Mammary epithelial cell (primary cell): ENCODE results near the gene KDM4B.

ENCODE experiments used
- EZH2 ChIP-seq: IDR thresholded peaks from 2 replicates; pipeline ENCODE4 v1.6.1; 2012; ENCODE audit warnings: low read length, inconsistent platforms, borderline replicate concordance
- TF ChIP-seq, protein P1 (sequence below), 2 donors: IDR thresholded peaks in 1 of 2; conservative IDR thresholded peaks in 1 of 2; 2 replicates each; pipeline ENCODE4 v1.5.1; 2011 to 2012; ENCODE audit warnings: inconsistent platforms in 2 of 2, low read length in 2 of 2, mild to moderate bottlenecking in 2 of 2, control low read depth in 1 of 2, low read depth in 1 of 2; ENCODE audit not compliant: insufficient read depth in 1 of 2; ENCODE audit errors: extremely low read depth in 1 of 2

DNA sequence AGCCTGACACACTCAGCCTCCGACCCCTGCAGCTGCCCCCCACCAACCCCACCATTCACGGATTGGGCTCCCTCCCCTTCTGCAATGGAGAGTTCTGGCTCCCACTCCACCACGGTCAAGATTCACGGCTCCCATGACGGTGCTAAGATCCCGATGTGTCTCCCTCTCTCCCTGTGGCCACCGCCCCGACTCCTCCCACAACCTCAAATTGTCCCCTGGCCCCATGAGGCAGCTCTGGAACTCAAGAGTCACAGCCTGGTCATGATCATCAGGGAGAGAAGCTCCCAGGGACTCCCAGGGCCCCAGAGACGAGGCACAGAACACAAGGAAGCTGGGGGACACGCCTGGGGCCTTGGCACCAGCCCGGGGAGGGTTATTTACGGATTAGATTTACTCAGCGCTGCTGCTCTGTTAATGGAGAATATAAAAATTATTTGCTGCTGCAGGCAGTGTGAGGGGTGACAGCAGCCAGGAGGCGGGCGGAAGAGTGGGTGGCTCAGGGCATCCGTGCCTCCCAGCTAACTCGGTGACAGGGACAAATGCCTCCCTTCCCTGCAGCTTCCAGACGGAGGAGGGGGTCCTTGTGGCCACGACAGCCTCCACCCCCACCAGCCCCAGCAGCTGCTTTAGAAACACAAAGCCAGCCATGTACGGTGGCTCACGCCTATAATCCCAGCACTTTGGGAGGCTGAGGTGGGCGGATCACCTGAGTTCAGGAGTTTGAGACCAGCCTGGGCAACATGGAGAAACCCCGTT is 187.5 kb downstream of the KDM4B start:
- TF ChIP-seq, protein P1, sequence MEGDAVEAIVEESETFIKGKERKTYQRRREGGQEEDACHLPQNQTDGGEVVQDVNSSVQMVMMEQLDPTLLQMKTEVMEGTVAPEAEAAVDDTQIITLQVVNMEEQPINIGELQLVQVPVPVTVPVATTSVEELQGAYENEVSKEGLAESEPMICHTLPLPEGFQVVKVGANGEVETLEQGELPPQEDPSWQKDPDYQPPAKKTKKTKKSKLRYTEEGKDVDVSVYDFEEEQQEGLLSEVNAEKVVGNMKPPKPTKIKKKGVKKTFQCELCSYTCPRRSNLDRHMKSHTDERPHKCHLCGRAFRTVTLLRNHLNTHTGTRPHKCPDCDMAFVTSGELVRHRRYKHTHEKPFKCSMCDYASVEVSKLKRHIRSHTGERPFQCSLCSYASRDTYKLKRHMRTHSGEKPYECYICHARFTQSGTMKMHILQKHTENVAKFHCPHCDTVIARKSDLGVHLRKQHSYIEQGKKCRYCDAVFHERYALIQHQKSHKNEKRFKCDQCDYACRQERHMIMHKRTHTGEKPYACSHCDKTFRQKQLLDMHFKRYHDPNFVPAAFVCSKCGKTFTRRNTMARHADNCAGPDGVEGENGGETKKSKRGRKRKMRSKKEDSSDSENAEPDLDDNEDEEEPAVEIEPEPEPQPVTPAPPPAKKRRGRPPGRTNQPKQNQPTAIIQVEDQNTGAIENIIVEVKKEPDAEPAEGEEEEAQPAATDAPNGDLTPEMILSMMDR (conservative IDR thresholded peaks at IDR 0.05 in 1 of 2, IDR thresholded peaks at IDR 0.05 in 1 of 2; ENCODE audit: extremely low read depth in 1 of 2, insufficient read depth in 1 of 2, low read depth in 1 of 2, low read length in 2 of 2) = no peak
- no peak for TF ChIP-seq EZH2
